Measurements from ENCODE around the gene SLIT3. TPM values are rescaled to one million over a fixed set of nuclear protein-coding genes. Genes with fewer than 3 reads are reported as not detected.

SLIT3 gene
- total RNA-seq, 1 experiment from 2014 or later: 0.92 TPM

GRCh38 chr5:168925160-168925559 lies 375.8 kb downstream of the SLIT3 start:
- H2BK20ac ChIP-seq (ENCODE audit: low read depth, low read length, poor library complexity, severe bottlenecking): no peak overlapping the region
- WGBS (ENCODE audit: extremely low coverage, insufficient read length, low lambda C conversion rate): no CpG with 5 or more reads among the region's 3 CpGs

More at GRCh38 chr5:168925160-168925559, 375.8 kb downstream of the SLIT3 start:
- Histone ChIP-seq H3K14ac (ENCODE audit: insufficient read depth, low read length) (no peak overlapping the region), H3K23ac (ENCODE audit: insufficient read length, low read depth, low read length) (no peak overlapping the region), H4K8ac (replicated peaks; ENCODE audit: insufficient read length, low read depth, low read length) (no peak overlapping the region), H2AFZ (ENCODE audit: low read length) (no peak overlapping the region), H3K9ac (ENCODE audit: extremely low read depth, insufficient read length, low read length) (no peak overlapping the region), H4K20me1 (ENCODE audit: control insufficient read depth, insufficient read depth, insufficient read length) (no peaks in the 10 kb centered on the region), H2BK120ac (ENCODE audit: low read depth, low read length, poor library complexity, severe bottlenecking) (no peak overlapping the region), H3K4me2 (ENCODE audit: insufficient read depth, insufficient read length, low read length) (no peak overlapping the region), H3K23me2 (ENCODE audit: insufficient read length, low read depth, low read length, poor library complexity, severe bottlenecking) (no peaks in the 10 kb centered on the region), H3K56ac (ENCODE audit: insufficient read length, low read depth, low read length) (no peak overlapping the region), H3K9me3 (ENCODE audit: control insufficient read depth, low read depth, low read length) (no peaks in the 10 kb centered on the region), H2BK5ac (ENCODE audit: insufficient read length, low read length) (no peak overlapping the region), H3K79me2 (ENCODE audit: insufficient read depth, low read length) (no peaks in the 10 kb centered on the region), H2AK5ac (ENCODE audit: insufficient read length, low read length) (no peak overlapping the region), H3K4ac (ENCODE audit: low read depth, low read length) (no peak overlapping the region), H3K4me1 (ENCODE audit: insufficient read depth, low read length) (no peaks in the 10 kb centered on the region), H3K18ac (ENCODE audit: insufficient read length, low read depth, low read length) (no peak overlapping the region), H3T11ph (ENCODE audit: low read length) (no peak overlapping the region), H3K27me3 (ENCODE audit: insufficient read depth, low read length) (no peaks in the 10 kb centered on the region), H2BK12ac (ENCODE audit: insufficient read length, low read depth, low read length) (no peak overlapping the region), H3K27ac (ENCODE audit: insufficient read length, low read depth, low read length) (no peak overlapping the region), H4K91ac (ENCODE audit: insufficient read length, low read depth, low read length) (no peak overlapping the region), H4K5ac (ENCODE audit: insufficient read length, low read depth, low read length) (no peak overlapping the region), H2BK15ac (ENCODE audit: low read depth, low read length) (no peak overlapping the region), H3K79me1 (ENCODE audit: insufficient read depth, low read depth, low read length, poor library complexity, severe bottlenecking) (no peaks in the 10 kb centered on the region)
- no peak overlapping the region for H3K27ac Mint-ChIP-seq
- TF ChIP-seq, protein P1, sequence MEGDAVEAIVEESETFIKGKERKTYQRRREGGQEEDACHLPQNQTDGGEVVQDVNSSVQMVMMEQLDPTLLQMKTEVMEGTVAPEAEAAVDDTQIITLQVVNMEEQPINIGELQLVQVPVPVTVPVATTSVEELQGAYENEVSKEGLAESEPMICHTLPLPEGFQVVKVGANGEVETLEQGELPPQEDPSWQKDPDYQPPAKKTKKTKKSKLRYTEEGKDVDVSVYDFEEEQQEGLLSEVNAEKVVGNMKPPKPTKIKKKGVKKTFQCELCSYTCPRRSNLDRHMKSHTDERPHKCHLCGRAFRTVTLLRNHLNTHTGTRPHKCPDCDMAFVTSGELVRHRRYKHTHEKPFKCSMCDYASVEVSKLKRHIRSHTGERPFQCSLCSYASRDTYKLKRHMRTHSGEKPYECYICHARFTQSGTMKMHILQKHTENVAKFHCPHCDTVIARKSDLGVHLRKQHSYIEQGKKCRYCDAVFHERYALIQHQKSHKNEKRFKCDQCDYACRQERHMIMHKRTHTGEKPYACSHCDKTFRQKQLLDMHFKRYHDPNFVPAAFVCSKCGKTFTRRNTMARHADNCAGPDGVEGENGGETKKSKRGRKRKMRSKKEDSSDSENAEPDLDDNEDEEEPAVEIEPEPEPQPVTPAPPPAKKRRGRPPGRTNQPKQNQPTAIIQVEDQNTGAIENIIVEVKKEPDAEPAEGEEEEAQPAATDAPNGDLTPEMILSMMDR (conservative IDR thresholded peaks at IDR 0.05): no peak
- H3K9me3 Mint-ChIP-seq: no peaks in the 10 kb centered on the region
- H3K4me3 Mint-ChIP-seq: no peak overlapping the region
- no peaks in the 10 kb centered on the region for H3K36me3 Mint-ChIP-seq (ENCODE audit: insufficient read depth in 1 of 3, low read depth in 3 of 3)
- peaks cover 32% of the 10 kb centered on the region for H3K27me3 Mint-ChIP-seq (ENCODE audit: low read depth)
- no peak for DNase-seq
- H3K4me1 Mint-ChIP-seq: peaks cover 10 to 11% of the 10 kb centered on the region in 2 experiments
